Stimulated activated CD4-positive, alpha-beta T cell treated with anti-CD3 and anti-CD28 coated beads, Interleukin-15, amount 100 ng/mL, for 1 hour (primary cell): ENCODE results near the gene KNSTRN.

Source experiments
- DNase-seq, 2 donors: peaks; one replicate each; pipeline ENCODE4 v3.0.0-alpha.2; 2020; ENCODE audit warnings: low read depth in 1 of 2, low spot score in 1 of 2

The KNSTRN gene, protein sequence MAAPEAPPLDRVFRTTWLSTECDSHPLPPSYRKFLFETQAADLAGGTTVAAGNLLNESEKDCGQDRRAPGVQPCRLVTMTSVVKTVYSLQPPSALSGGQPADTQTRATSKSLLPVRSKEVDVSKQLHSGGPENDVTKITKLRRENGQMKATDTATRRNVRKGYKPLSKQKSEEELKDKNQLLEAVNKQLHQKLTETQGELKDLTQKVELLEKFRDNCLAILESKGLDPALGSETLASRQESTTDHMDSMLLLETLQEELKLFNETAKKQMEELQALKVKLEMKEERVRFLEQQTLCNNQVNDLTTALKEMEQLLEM

DNA sequence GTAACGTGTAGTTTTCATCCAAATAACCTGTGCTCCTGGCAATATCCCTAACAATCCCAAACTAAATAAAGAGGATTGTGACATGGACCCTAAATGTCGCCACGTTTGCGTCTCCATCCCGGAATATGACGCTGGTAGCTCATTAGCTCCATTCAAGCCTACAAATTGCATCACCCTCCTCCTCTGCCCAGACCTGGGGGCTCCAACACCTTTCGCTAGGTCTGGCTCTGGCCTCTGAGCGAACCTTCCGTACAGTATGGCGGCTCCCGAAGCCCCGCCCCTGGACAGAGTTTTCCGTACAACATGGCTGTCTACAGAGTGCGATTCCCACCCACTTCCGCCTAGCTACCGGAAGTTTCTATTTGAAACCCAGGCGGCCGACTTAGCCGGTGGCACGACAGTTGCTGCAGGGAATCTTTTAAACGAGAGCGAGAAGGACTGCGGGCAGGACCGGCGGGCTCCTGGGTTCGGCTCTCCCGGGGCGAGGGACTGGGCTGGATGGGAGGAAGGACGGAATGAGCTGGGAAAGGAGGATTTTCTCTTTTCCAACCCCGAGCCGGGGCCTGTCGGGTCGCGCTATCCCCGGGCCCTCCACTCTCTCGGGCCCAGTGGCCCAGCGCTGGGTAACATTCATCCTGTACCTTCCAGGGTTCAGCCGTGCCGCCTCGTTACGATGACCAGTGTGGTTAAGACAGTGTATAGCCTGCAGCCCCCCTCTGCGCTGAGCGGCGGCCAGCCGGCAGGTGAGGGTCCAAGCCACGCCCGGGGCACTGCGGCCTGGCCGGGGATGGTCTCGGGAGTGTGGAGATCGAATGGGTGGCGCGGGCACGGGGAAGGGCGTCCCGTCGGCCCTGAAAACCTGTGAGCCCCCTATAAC is at the start of gene KNSTRN:
Gene KNSTRN, plus strand, starts transcription at position 142 of the 877 bp plus-strand sequence. Its CDS starts 115 bp downstream, at position 257.
- DNase-seq, result peak; percentile 80 to 82

DNA sequence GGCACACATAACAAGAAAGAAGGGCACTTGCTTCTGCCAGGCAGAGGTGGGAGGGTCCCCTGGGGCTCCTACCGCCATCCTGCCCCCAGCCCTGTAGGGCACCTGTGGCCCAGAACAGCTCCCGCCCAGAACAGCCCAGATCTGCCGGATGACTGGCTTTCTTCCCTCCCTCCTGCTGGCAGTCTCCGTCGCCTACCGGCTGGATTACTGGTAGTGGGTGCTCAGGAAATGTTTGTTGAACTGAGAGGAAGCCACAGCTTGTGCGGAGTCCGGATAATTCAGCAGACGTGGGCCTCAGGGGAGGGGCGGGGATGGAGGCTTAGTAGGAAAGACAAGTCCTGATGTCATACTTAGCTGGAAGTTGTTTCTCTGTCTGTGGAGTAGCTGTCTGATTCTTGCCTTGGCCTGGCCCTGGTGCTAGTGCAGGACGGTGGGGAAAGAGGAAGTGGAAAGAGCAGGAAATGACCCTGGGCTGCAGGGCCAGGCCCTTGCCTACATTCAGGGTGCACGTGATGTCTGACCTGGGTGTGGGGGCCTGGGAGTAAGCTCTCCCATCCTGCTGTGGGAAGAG is 48.5 kb upstream of the KNSTRN start:
- DNase-seq, result no peak

DNA sequence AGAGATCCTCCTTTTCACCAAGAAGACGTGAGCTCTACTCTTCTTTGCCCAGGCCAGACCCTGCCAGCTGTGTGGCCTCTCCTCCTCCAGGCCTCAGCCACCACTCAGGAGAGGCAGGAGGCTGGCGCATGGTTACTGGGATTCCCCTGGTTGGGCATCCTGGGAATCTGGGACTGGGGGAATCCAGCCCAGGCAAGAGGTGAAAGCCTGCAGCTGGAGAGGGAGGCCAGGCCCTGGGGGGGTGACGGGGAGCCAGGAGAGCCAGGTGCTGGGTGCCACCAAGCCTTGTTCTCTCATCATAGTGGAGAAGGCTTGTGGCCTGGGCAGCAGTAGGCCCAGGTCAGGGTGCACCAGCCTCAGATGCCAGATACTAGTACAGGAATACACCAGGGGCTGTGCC is 48.0 kb upstream of the KNSTRN start:
- DNase-seq, result no peak

DNA sequence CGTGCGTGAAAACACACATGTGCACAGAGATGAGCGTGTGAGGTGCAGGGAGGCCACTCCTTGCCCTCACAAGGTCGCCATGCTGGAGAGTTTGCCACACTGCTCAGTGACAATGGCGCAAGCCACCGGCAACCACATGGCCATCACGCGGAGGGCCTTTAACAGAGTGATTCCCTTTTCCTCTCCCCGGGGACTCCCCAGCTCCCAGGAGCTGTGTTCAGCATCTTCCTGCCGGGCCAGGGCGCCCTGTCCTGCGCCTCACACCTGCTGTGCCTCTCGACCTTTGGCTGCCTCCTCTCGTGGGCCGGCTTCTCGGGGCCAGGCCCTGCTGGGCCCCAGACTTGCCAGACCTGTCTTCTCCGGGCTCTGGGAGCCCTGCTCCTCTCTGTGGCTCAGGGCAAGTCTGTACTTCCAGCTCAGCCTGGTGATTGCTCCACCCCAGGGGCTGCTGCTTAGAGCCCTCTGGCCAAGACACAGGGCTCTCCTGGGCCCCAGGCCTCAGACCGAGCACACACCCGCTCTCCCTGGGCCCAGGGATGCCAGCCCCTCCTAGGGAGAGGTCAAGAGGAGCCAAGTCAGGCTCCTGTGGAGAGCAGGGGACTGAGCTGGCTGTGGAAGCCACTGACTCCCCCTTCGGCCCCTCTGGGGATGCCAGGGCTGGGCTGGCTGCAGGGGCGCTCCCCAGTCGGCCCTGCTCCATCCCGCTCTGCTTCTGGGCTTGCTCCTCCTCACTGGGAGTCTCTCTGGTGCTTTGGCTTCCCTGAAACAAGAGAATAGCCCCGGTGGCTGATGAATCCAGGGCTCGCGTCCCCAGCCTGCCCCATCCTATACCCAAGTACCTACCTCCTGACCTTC is 47.4 kb upstream of the KNSTRN start:
- DNase-seq, result no peak

DNA sequence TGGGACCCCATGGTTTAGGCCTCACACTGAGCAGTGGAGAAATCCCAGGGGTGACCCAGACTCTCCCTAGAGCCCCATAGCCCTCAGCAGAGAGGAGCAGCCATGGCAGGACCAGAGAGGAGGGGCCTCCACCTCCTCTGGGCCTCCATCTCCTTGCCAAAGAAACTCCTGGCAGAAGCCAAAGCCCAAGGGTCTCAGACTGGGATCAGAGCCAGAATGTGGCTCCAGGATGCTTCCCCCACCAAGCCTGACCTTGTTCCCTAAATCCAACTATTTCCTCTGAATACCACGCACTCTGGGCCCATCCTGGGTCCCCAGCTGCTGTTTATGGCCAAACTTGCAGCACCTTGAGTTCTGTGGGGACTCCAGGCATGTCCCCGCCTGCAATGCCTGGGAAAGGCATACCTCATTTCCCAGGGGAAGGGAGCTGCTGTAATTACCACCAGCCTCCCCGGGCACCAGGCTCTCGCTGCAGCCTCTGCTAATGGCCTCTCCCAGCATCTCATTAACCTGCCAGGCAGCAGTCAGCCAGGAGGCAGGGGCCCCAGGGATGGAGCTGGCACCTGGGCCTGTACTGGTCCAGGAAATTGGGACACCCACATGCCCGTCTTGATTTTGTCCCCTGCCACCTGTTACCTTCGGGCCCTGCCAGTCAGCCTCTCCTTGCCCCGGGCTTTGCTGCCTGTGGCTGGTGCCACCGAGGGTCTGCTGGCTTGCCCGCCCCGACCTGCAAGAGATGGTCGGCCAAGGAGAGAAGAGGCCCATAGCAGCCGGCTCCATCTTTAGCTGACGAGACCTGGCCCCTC is 46.4 kb upstream of the KNSTRN start:
- DNase-seq, result no peak

DNA sequence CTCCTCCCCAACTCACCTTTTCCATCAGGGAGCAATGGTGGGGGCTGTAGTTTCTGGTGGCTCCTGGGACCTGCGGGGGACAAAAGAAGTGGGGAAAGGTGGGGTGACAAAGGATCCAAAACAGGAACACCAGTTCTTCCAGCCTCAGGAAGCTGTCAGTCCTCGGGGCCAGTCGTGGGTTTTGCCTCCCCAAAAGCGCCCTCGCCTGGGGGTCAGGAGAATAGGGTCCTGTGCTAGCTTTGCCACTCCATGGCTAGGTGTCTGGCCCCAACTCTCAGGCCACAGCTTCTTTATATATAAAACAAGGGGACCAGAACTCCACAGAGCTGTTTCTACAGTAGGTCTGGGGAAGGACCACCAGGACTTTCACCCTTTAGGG is 45.8 kb upstream of the KNSTRN start:
- DNase-seq, result no peak

DNA sequence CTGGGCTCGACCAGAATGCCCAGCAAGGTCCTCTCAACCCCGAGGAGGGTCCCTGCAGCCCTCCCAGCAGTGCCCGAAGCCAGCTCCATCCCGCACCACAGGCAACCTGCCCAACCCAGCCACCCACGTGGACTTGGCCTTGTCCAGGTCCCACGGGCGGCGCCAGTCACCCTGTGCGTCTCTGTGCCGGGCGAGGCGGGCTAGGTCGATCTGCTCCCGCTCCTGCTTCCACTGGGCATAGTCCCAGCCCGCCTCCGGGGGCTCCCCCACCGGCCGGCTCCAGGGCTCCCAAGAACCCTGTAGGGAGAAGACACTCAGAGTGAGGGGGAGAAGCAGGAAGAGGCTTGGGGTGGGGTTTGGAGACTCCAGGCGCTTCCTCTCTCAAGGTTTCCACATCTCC is 44.9 kb upstream of the KNSTRN start:
- DNase-seq, result no peak

DNA sequence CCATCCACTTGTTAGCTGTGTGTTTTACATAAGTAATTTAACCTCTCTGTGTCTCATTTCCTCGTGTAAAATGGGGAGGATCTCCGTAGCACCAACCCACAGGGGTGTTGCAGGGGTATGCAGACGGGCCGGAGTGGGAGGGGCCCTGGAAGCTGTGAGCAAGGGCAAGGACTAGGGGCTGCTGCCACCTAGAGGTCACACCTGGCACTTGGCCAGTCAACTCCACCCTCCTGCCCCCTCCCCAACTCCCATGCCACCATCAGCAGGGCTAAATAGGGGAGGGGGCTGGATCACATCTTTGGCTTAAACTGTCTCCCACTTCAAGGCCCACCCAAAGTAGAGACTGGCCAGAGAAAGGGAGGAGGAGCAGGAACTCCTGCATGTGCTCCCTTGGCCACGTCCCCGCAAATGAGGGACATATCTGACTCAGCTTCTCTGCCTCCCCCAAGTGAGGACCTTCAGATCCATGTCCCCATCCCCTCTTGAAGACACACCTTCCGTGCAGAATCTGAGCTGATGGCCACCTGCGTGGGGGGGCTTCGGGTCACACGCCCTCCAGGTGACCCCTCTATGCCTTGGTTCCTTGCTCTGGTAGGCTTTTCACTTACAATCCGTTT is 44.4 kb upstream of the KNSTRN start:
- DNase-seq, result peak; percentile 56 to 69

DNA sequence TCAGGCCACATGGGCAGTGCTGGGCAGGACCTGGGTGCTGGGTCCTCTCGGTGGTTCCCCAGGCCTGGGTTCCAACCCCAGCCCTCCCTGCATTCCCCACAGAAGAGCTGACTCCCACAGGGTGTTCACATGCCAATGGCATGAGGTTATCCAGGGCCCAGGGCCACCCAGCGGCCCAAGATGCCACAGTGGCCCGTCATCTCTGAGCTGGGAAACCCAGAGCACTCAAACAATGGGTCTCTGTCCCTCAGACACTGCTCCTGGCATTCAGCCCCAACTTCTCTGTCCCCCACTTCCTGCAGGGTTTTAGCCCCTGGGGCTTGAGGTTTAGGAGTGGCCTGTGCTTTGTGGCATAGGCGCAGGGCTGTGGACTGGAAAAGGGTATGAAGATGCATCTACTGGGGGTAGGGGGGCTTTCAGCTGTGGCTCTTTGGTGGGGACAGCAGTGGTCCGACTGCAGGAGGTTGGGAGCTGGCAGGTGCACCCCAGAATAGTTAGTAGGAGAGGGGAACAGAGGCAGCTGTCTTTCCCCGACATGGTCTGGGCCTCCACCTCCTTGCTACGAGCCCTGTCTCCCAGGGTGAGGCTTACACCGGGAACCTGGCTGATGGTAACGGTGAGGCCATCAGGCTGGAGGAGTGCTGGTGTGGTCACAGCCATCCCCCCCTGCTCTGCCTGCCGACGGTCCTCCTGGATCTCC is 43.5 kb upstream of the KNSTRN start:
- no peak for DNase-seq

DNA sequence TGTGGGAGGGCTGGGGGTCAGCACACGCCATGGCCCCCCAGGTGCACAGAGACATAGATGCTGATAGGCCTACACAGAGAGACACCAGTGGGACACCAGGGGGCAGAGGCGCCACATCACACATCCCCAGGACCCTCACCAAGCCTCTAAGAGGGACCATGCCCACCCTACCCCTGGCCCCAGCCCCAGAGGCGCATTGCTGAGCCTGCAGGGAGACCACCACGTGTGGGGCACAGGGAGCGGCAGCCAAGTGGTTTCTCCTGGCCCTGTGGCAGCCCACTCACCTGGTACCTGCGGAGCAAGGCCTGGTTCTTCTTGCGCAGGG is 42.9 kb upstream of the KNSTRN start:
- DNase-seq, result no peak

DNA sequence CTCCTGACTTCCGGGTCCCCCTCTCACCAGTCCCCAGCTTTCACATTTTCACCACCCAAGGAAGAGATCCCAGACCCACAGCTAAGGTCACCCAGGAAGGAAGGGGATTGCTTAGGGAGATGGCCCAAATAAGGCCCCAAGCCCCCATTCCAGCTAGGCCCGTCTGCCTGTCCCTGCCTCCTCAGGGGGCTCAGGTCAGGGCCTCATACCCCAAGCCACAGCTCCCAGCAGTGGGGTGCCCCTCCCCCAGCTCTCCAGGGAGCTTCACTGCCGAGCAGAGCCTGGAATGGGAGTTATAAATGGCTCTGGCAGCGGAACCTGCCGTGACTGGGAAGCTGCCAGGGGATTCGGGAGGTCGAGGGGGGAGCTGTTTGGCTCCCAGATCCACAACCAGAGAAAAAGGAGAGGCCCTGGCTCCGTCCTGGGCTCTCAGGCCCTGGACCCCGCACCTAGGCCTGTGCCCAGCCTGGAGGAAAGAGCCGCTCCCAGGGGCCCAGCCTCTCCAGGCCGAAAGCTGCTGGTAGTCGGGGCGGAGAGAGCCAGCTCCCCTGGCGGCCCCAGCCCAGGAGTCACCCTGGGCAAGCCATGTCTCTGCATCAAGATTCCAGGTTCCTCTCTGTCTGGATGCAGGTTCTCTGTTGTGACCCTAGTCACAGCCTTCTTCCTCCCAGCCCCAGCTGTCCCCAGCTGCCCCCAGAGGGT is 42.3 kb upstream of the KNSTRN start:
- no peak for DNase-seq

DNA sequence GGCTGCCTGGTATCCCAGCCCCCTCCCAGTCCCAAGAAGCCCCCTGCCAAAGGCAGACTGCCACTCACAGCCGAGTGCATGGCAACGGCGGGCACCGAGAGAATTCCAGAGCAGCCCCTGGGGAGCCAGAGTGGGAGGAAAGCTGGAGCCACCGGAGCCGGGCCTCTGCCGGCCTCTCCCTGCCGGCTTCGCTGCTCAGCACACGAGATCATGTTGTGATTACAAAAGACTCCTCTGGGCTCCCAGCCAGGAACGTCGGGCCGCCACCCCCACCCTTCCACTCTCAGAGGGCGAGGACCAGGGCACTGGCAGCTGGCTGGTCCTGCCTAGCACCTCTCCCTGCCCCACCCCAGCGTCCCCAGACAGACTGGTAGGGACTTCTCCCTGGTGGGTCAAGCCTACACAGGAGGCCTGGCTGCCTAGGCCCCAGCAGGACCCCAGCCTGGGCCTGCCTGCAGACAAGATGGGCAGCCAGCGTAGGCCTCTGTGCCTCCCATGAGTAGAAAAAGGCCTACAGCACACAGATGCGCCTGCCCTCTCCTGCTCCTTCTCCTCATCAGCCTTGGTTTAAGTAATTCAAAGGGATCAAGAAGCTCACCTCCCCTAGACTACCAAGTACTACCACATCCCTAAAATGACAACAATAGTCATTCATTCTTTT is 41.7 kb upstream of the KNSTRN start, which contains the start of gene CCDC9B:
Gene CCDC9B, minus strand, starts transcription at position 200 of the 661 bp plus-strand sequence. Its CDS starts 120 bp downstream, at position 80.
- no peak for DNase-seq

DNA sequence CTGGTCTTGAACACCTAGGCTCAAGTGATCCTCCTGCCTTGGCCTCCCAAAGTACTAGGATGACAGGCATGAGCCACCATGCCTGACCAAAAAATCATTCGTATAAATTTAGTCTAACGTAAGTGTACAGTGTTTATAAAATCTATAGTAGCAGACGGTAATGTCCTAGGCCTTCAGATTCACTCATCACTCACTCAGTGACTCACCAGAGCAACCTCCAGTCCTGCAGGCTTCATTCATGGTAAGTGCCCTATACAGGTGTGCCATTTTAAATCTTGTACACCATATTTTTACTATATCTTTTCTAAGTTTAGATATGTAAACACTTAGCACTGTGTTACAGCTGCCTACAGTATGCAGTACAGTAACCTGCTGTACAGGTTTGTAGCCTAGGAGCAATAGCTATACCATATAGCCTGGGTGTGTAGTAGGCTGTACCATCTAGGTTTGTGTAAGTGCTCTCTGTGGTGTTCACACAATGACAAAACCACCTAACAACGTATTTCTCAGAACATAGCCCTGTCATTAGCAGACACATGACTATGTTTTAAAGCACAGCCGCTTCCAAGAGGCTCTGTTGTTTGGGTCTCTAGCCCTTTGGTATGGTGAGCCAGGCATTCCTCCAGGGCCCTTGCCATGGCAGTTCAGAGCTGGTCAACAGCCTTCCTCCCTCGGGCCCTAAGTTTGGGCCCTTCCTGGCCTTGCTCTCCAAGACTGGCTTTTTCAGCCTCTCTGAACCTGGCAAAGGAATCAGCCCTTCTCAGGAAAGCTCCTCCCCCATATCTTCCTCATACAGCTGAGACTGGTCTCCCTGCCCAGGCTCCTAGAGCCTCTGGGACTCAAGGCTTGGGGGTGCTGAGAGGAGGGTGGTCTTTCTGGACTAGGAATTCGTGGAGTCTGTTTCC is 39.9 kb upstream of the KNSTRN start:
- DNase-seq, result no peak

DNA sequence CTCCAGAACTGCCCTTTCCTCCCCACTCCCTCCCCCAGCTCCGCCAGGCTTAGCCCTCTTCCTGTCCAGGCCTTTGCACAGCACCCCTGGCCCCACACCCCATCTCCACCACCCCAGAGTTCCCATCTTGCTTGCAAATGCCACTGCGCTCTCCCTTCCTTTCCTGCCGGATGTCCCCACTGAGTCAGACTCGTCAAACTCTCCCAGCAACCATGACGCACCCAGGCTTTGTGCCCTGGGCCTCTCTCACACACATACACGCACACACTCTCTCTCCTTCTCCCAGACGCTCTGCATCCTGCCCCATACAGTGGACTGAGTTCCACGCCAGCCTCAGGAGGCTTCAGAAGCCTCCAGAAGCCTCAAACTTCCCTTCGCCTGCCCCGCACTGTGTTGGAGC is 39.0 kb upstream of the KNSTRN start:
- no peak for DNase-seq

DNA sequence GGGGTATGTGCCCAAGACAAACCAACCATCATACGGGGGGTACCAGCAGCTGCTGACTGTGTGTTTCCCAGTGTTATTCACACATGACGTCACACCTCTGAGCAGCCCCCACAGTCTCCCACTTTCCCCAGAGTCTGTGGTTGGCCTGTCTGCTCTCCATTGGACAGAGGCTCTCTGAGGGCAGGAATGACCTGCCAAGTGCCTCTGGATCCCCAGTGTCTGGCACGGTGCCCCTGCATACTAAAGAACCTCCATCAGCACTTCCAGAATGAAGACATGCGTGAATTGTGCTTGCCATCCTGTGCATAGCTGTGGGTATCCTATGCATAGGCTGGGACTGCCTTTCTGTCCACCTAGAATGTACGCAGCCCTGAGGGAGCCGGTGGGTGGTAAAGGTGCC is 38.3 kb upstream of the KNSTRN start:
- DNase-seq, result no peak

DNA sequence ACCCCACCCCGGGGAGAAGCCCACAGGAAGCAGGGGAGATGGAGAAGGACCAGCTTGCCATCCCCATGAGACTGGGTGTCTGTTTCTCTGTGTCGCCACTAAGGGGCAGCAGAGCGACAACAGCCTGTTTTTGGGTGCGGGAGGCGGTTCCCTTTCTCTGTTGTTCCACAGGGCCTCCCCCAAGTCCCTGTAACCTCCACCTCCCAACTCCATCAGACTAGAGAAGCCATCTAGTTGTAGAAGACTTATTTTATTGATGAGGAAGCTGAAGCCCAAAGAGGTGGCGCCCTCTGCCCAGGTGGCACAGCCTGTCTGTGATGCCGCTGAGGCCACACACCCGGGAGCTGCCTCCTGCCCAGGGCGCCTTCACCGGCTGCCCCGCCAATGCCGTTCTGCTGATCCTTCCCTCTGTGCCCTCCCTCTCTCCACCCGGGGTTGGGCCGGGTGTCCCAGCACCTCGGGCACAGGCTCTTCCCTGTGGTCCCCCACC is 37.8 kb upstream of the KNSTRN start:
- DNase-seq, result peak; percentile 40 to 49
